MM.1S (cell line): ENCODE results near the gene RNLS.

Experiments used
- DNase-seq: peaks from one replicate; pipeline ENCODE4 v3.0.0-alpha.2; 2015
- H2AFZ ChIP-seq: fragments of 300-600 bp; sonication (generic); 2 replicates; pipeline ENCODE4 v1.6.0; 2016; ENCODE audit warnings: antibody characterized with exemption, low read length
- H3F3A ChIP-seq: fragments of 300-600 bp; sonication (generic); 2 replicates; pipeline ENCODE4 v1.6.1; 2016; ENCODE audit warnings: mild to moderate bottlenecking, antibody characterized with exemption, low read length, moderate library complexity, mixed read lengths; ENCODE audit not compliant: insufficient read depth
- H3K27ac ChIP-seq: fragments of 300-600 bp; sonication (generic); 2 replicates; pipeline ENCODE4 v1.5.1; 2016; ENCODE audit warnings: mild to moderate bottlenecking, low read length
- H3K27me3 ChIP-seq: fragments of 300-600 bp; sonication (generic); replicated peaks from 2 replicates; pipeline ENCODE4 v1.6.0; 2016; ENCODE audit warnings: low read length; ENCODE audit not compliant: insufficient read depth
- H3K36me3 ChIP-seq: fragments of 300-600 bp; sonication (generic); replicated peaks from 2 replicates; pipeline ENCODE4 v1.6.1; 2016; ENCODE audit warnings: mild to moderate bottlenecking, low read length, mixed read lengths; ENCODE audit not compliant: insufficient read depth
- H3K4me1 ChIP-seq: fragments of 300-600 bp; sonication (generic); 2 replicates; pipeline ENCODE4 v1.6.1; 2016; ENCODE audit warnings: low read length, mixed read lengths
- H3K4me2 ChIP-seq: fragments of 300-600 bp; sonication (generic); 2 replicates; pipeline ENCODE4 v1.6.0; 2016; ENCODE audit warnings: low read depth, low read length
- H3K4me3 ChIP-seq: fragments of 300-600 bp; sonication (generic); 2 replicates; pipeline ENCODE4 v1.5.1; 2016; ENCODE audit warnings: low read length, mixed read lengths
- H3K79me2 ChIP-seq: fragments of 300-600 bp; sonication (generic); 2 replicates; pipeline ENCODE4 v1.6.1; 2016; ENCODE audit warnings: mixed run types, low read length, mixed read lengths
- H3K9ac ChIP-seq: fragments of 300-600 bp; sonication (generic); 2 replicates; pipeline ENCODE4 v1.6.1; 2016; ENCODE audit warnings: low read length, mixed read lengths
- H3K9me2 ChIP-seq: fragments of 300-600 bp; sonication (generic); replicated peaks from 2 replicates; pipeline ENCODE4 v1.6.1; 2016; ENCODE audit warnings: mild to moderate bottlenecking, low read length, mixed read lengths; ENCODE audit not compliant: insufficient read depth
- H3K9me3 ChIP-seq: fragments of 300-600 bp; sonication (generic); replicated peaks from 2 replicates; pipeline ENCODE4 v1.6.1; 2016; ENCODE audit warnings: mild to moderate bottlenecking, low read length, mixed read lengths; ENCODE audit not compliant: insufficient read depth
- H4K20me1 ChIP-seq: fragments of 300-600 bp; sonication (generic); 2 replicates; pipeline ENCODE4 v1.6.1; 2016; ENCODE audit warnings: mild to moderate bottlenecking, low read length, moderate library complexity, mixed read lengths; ENCODE audit not compliant: insufficient read depth
- CTCF ChIP-seq: fragments of 300-600 bp; sonication (generic); IDR thresholded peaks from 2 replicates; pipeline ENCODE4 v1.5.1; 2016; ENCODE audit warnings: antibody characterized with exemption, low read length, mixed read lengths
- EZH2 ChIP-seq: fragments of 300-600 bp; sonication (generic); optimal IDR thresholded peaks from 2 replicates; pipeline ENCODE3; 2017; ENCODE audit warnings: low read depth, mild to moderate bottlenecking, antibody characterized with exemption, low read length, mixed read lengths
- EZH2phosphoT487 ChIP-seq: fragments of 300-600 bp; sonication (generic); IDR thresholded peaks from 2 replicates; pipeline ENCODE4 v1.6.1; 2018; ENCODE audit warnings: antibody characterized with exemption, low read length

RNLS gene

GRCh38 chr10:88226891-88227290 lies 356.2 kb downstream of the RNLS start:
- no peaks in the 10 kb centered on the region for H3K79me2 ChIP-seq
- no peaks in the 10 kb centered on the region for H4K20me1 ChIP-seq
- H3K9me2 ChIP-seq: no peaks in the 10 kb centered on the region
- no peak overlapping the region for H3K27ac ChIP-seq
- no peak overlapping the region for H3K4me3 ChIP-seq
- no peak overlapping the region for H2AFZ ChIP-seq
- H3K9ac ChIP-seq: no peak overlapping the region
- no peaks in the 10 kb centered on the region for H3K4me1 ChIP-seq
- no peak for DNase-seq
- H3K36me3 ChIP-seq: no peaks in the 10 kb centered on the region
- H3F3A ChIP-seq: no peaks in the 10 kb centered on the region
- TF ChIP-seq CTCF: no peak
- no peak for TF ChIP-seq EZH2phosphoT487
- no peak for TF ChIP-seq EZH2
- H3K9me3 ChIP-seq: no peaks in the 10 kb centered on the region
- no peak overlapping the region for H3K4me2 ChIP-seq
- H3K27me3 ChIP-seq: no peaks in the 10 kb centered on the region

- no peak overlapping the region for H2AFZ ChIP-seq
- H3K27ac ChIP-seq: no peak overlapping the region
- H3F3A ChIP-seq: no peaks in the 10 kb centered on the region
- no peak overlapping the region for H3K9ac ChIP-seq
- no peaks in the 10 kb centered on the region for H3K9me2 ChIP-seq
- no peaks in the 10 kb centered on the region for H3K36me3 ChIP-seq
- no peak overlapping the region for H3K4me2 ChIP-seq
- H3K9me3 ChIP-seq: no peaks in the 10 kb centered on the region
- H3K79me2 ChIP-seq: no peaks in the 10 kb centered on the region
- H3K4me1 ChIP-seq: no peaks in the 10 kb centered on the region
- no peaks in the 10 kb centered on the region for H4K20me1 ChIP-seq
- no peaks in the 10 kb centered on the region for H3K27me3 ChIP-seq
- no peak for TF ChIP-seq EZH2phosphoT487
- TF ChIP-seq EZH2: no peak
- no peak overlapping the region for H3K4me3 ChIP-seq
- DNase-seq: no peak
Measured at GRCh38 chr10:88226071-88226659, 357.0 kb downstream of the RNLS start.
